T-cell (primary cell): ENCODE results near the gene TNIP2. TPM values are rescaled to one million over a fixed set of nuclear protein-coding genes. Genes with fewer than 3 reads are reported as not detected.

Source experiments
- ATAC-seq, 4 experiments: fragments of 200-7000 bp in 3 of 4; fragments of 150-1000 bp in 1 of 4; cut with Tn5 transposase; replicated peaks in 1 of 4; 1 replicate in 3 of 4; 2 replicates in 1 of 4; pipeline ENCODE4 v1.10.0; 2021; ENCODE audit warnings: moderate library complexity in 3 of 4, mild to moderate bottlenecking in 2 of 4, moderate number of reproducible peaks in 1 of 4
- CTCF ChIA-PET, 2 donors: fragments of 300-600 bp; sonication (Branson Sonifier 250); formaldehyde crosslinking; loops; one replicate each; lab custom pipeline; 2022; ENCODE audit warnings: antibody characterized with exemption in 2 of 2; lab: Charles Lee
- POLR2A ChIA-PET, 2 donors: fragments of 300-600 bp; sonication (Branson Sonifier 250); formaldehyde crosslinking; loops; one replicate each; lab custom pipeline; 2022; ENCODE audit warnings: antibody characterized with exemption in 2 of 2; lab: Charles Lee
- DNase-seq, 35 experiments: peaks; one replicate each; pipeline versions ENCODE4 v3.0.0 to v3.0.0-alpha.2; 2013 to 2023
- H3K27ac ChIP-seq: one replicate; pipeline ENCODE4 v1.5.1; 2013; ENCODE audit warnings: low read length
- H3K27me3 ChIP-seq, 2 experiments: replicated peaks in 1 of 2; 1 replicate in 1 of 2; 2 replicates in 1 of 2; pipeline versions ENCODE4 v1.6.1 to v1.7.0; 2013; ENCODE audit warnings: low read length in 1 of 2, mixed read lengths in 1 of 2; ENCODE audit not compliant: control insufficient read depth in 2 of 2, insufficient read depth in 2 of 2; ENCODE audit errors: extremely low read depth in 1 of 2
- H3K36me3 ChIP-seq, 2 donors: 1 replicate in 1 of 2; 2 replicates in 1 of 2; pipeline versions ENCODE4 v1.6.1 to v1.7.0; 2013; ENCODE audit warnings: low read length in 1 of 2; ENCODE audit not compliant: control insufficient read depth in 2 of 2, insufficient read depth in 1 of 2; ENCODE audit errors: extremely low read depth in 1 of 2
- H3K4me1 ChIP-seq, 2 experiments: 1 replicate in 1 of 2; 2 replicates in 1 of 2; pipeline versions ENCODE4 v1.6.1 to v1.7.0; 2013; ENCODE audit warnings: low read length in 2 of 2, mixed read lengths in 1 of 2; ENCODE audit not compliant: insufficient read depth in 2 of 2, control insufficient read depth in 1 of 2; ENCODE audit errors: extremely low read depth in 1 of 2
- H3K4me3 ChIP-seq, 2 donors: 1 replicate in 1 of 2; 2 replicates in 1 of 2; pipeline versions ENCODE4 v1.5.1 to v1.7.0; 2013; ENCODE audit warnings: mild to moderate bottlenecking in 2 of 2, low read length in 1 of 2, moderate library complexity in 1 of 2; ENCODE audit not compliant: control insufficient read depth in 1 of 2; ENCODE audit errors: extremely low read depth in 1 of 2
- H3K9me3 ChIP-seq: 2 replicates; pipeline ENCODE4 v1.7.0; 2013
- H3K27ac Mint-ChIP-seq, 2 donors: one replicate each; pipeline ENCODE4 v1.8.0; 2020 to 2021; ENCODE audit warnings: mild to moderate bottlenecking in 2 of 2, mixed read lengths in 2 of 2
- H3K27me3 Mint-ChIP-seq, 2 donors: one replicate each; pipeline ENCODE4 v1.8.0; 2021 to 2022; ENCODE audit warnings: mixed read lengths in 2 of 2
- H3K36me3 Mint-ChIP-seq: one replicate; pipeline ENCODE4 v1.8.0; 2021; ENCODE audit warnings: mixed read lengths
- H3K4me1 Mint-ChIP-seq, 3 donors: one replicate each; pipeline ENCODE4 v1.8.0; 2020 to 2022; ENCODE audit warnings: mixed read lengths in 3 of 3, mild to moderate bottlenecking in 1 of 3
- H3K4me3 Mint-ChIP-seq, 3 donors: one replicate each; pipeline ENCODE4 v1.8.0; 2020 to 2022; ENCODE audit warnings: mild to moderate bottlenecking in 3 of 3, mixed read lengths in 3 of 3, moderate library complexity in 3 of 3
- H3K9me3 Mint-ChIP-seq, 3 donors: one replicate each; pipeline ENCODE4 v1.8.0; 2020 to 2022; ENCODE audit warnings: mixed read lengths in 3 of 3
- WGBS: methylation state at CpG from one replicate; pipeline ENCODE4 v1.1.5; 2013; ENCODE audit warnings: missing lambda C conversion rate; ENCODE audit not compliant: insufficient coverage; 5-methylcytosine and 5-hydroxymethylcytosine counted together
- total RNA-seq, 35 experiments: library from RNA in 6 of 35; stranded (reverse) in 6 of 35; fragments of 120-200 nt in 1 of 35; gene quantifications; one replicate each; pipeline versions ENCODE4 v1.2.1 to v1.2.4 and lab custom pipeline; 2013 to 2026

The TNIP2 gene
- total RNA-seq, 5 donors from 2014 or later (not counting 1 experiment from before 2014, with no cell fraction given): 39.5 to 65.3 (median 59.1) TPM

GRCh38 chr4:2800691-2801596 is 44.8 kb upstream of the TNIP2 start:
- Histone ChIP-seq H3K9me3 (no peaks in the 10 kb centered on the region), H3K36me3 (no peaks in the 10 kb centered on the region), H3K27ac (peak overlapping the region; percentile 23), H3K4me1 (peaks cover 28 to 67% of the 10 kb centered on the region in 2 experiments), H3K4me3 (no peak overlapping the region), H3K27me3 (no peaks in the 10 kb centered on the region)
- peaks cover 32 to 52% (median 46%) of the 10 kb centered on the region in 3 donors for H3K4me1 Mint-ChIP-seq
- peak overlapping the region in 2 of 3 donors; percentile 59 to 80 for H3K4me3 Mint-ChIP-seq
- no peaks in the 10 kb centered on the region for H3K27me3 Mint-ChIP-seq
- ATAC-seq (no peak), DNase-seq (peak in 1 of 35 experiments; percentile 52)
- ChIA-PET CTCF (no interaction called here), POLR2A (interaction anchor here in 1 of 2 donors (0.6 kb wide), 1 partner anchor 50 kb away, joined by 4 read pairs; no protein-coding TSS in a partner anchor)
- H3K27ac Mint-ChIP-seq: peak overlapping the region; percentile 52 to 63
- no peaks in the 10 kb centered on the region for H3K9me3 Mint-ChIP-seq
- no peaks in the 10 kb centered on the region for H3K36me3 Mint-ChIP-seq
- 67% methylated on average over 28 of the region's 29 CpGs for WGBS

- 76% methylated on average over 17 of the region's 23 CpGs for WGBS
- Histone ChIP-seq H3K36me3 (no peaks in the 10 kb centered on the region), H3K27me3 (no peaks in the 10 kb centered on the region), H3K4me3 (peak overlapping the region in 1 of 2 donors; percentile 33), H3K9me3 (no peaks in the 10 kb centered on the region), H3K27ac (peak overlapping the region; percentile 70), H3K4me1 (peaks cover 28 to 70% of the 10 kb centered on the region in 2 experiments)
- ATAC-seq (no peak), DNase-seq (peak in 2 of 35 experiments; percentile 0 to 3)
- Mint-ChIP-seq H3K36me3 (no peaks in the 10 kb centered on the region), H3K4me3 (peak overlapping the region in 2 of 3 donors; percentile 70 to 80), H3K9me3 (no peaks in the 10 kb centered on the region), H3K27ac (peak overlapping the region; percentile 86 to 90), H3K27me3 (no peaks in the 10 kb centered on the region), H3K4me1 (peaks cover 38 to 54% (median 48%) of the 10 kb centered on the region in 3 donors)
- POLR2A ChIA-PET: no interaction called here
- CTCF ChIA-PET: no interaction called here
Measured at GRCh38 chr4:2799971-2800690, 44.0 kb upstream of the TNIP2 start.

- peaks cover 0 to 2% of the 10 kb centered on the region in 2 experiments for H3K27me3 ChIP-seq
- H3K27ac ChIP-seq: peak overlapping the region; percentile 70
- peak in 1 of 4 experiments; percentile 4 for ATAC-seq
- Mint-ChIP-seq H3K27ac (peak overlapping the region; percentile 90), H3K9me3 (no peaks in the 10 kb centered on the region), H3K36me3 (no peaks in the 10 kb centered on the region), H3K27me3 (no peaks in the 10 kb centered on the region), H3K4me1 (peaks cover 46 to 58% (median 56%) of the 10 kb centered on the region in 3 donors), H3K4me3 (peak overlapping the region; percentile 41 to 80 (median 70))
- peak in 5 of 35 experiments; percentile 2 to 27 (median 4) for DNase-seq
- H3K4me1 ChIP-seq: peaks cover 34 to 72% of the 10 kb centered on the region in 2 experiments
- H3K36me3 ChIP-seq: no peaks in the 10 kb centered on the region
- WGBS: 44% methylated on average over 8 of the region's 14 CpGs
- ChIA-PET POLR2A (no interaction called here), CTCF (no interaction called here)
- no peaks in the 10 kb centered on the region for H3K9me3 ChIP-seq
- H3K4me3 ChIP-seq: peak overlapping the region; percentile 33 to 64
Measured at GRCh38 chr4:2799224-2799911, 43.2 kb upstream of the TNIP2 start.

- no peaks in the 10 kb centered on the region for H3K27me3 Mint-ChIP-seq
- H3K27ac Mint-ChIP-seq: peak overlapping the region; percentile 90 to 92
- H3K4me1 Mint-ChIP-seq: peaks cover 54 to 65% (median 62%) of the 10 kb centered on the region in 3 donors
- ATAC-seq (peak; percentile 54 to 68 (median 62)), DNase-seq (peak in 14 of 35 experiments; percentile 18 to 65 (median 38))
- H3K4me3 ChIP-seq: peak overlapping the region; percentile 33 to 64
- H3K4me3 Mint-ChIP-seq: peak overlapping the region; percentile 41 to 80 (median 68)
- peaks cover 38 to 73% of the 10 kb centered on the region in 2 experiments for H3K4me1 ChIP-seq
- H3K27me3 ChIP-seq: peaks cover 0 to 2% of the 10 kb centered on the region in 2 experiments
- ChIA-PET CTCF (interaction anchor here in 1 of 2 donors (0.6 kb wide), 1 partner anchor 44 kb away, joined by 16 read pairs; no protein-coding TSS in a partner anchor), POLR2A (no interaction called here)
- peak overlapping the region; percentile 70 for H3K27ac ChIP-seq
- 22% methylated on average over 19 of the region's 29 CpGs for WGBS
- no peaks in the 10 kb centered on the region for H3K36me3 ChIP-seq
- H3K9me3 Mint-ChIP-seq: no peaks in the 10 kb centered on the region
- no peaks in the 10 kb centered on the region for H3K36me3 Mint-ChIP-seq
- H3K9me3 ChIP-seq: no peaks in the 10 kb centered on the region
Measured at GRCh38 chr4:2798399-2799223, 42.5 kb upstream of the TNIP2 start.

- no peaks in the 10 kb centered on the region for H3K36me3 ChIP-seq
- Mint-ChIP-seq H3K4me3 (peak overlapping the region; percentile 41 to 80 (median 66)), H3K27ac (peak overlapping the region; percentile 90 to 92), H3K27me3 (no peaks in the 10 kb centered on the region), H3K4me1 (peaks cover 55 to 67% (median 62%) of the 10 kb centered on the region in 3 donors), H3K9me3 (no peaks in the 10 kb centered on the region), H3K36me3 (no peaks in the 10 kb centered on the region)
- H3K27me3 ChIP-seq: peaks cover 0 to 2% of the 10 kb centered on the region in 2 experiments
- peak in 25 of 35 experiments; percentile 13 to 75 (median 40) for DNase-seq
- CTCF ChIA-PET: interaction anchor here in 1 of 2 donors (0.6 kb wide), 1 partner anchor 45 kb away, joined by 16 read pairs; no protein-coding TSS in a partner anchor
- peaks cover 38 to 76% of the 10 kb centered on the region in 2 experiments for H3K4me1 ChIP-seq
- peak; percentile 31 to 79 (median 50) for ATAC-seq
- POLR2A ChIA-PET: no interaction called here
- H3K4me3 ChIP-seq: peak overlapping the region in 1 of 2 donors; percentile 33
- WGBS: 57% methylated on average over 12 of the region's 23 CpGs
- no peaks in the 10 kb centered on the region for H3K9me3 ChIP-seq
- peak overlapping the region; percentile 70 for H3K27ac ChIP-seq
Measured at GRCh38 chr4:2797545-2798305, 41.6 kb upstream of the TNIP2 start.
